Uterus (tissue), 2 donors: Measurements from ENCODE around the gene CKAP5.

Source experiments
- CTCF ChIP-seq, 4 experiments: fragments of 200-600 bp in 2 of 4; fragments of 450-650 bp in 2 of 4; sonication (generic) in 2 of 4; IDR thresholded peaks; one replicate each; pipeline ENCODE4 v1.5.1; 2016 to 2019; ENCODE audit warnings: antibody characterized with exemption in 4 of 4, mild to moderate bottlenecking in 2 of 4, moderate library complexity in 1 of 4
- POLR2A ChIP-seq, 2 donors: fragments of 450-650 bp; IDR thresholded peaks; one replicate each; pipeline ENCODE4 v1.6.1; 2016; ENCODE audit warnings: antibody characterized with exemption in 2 of 2, mild to moderate bottlenecking in 1 of 2, moderate library complexity in 1 of 2

- TF ChIP-seq CTCF (IDR thresholded peaks at IDR 0.05) (no peak), POLR2A (IDR thresholded peaks at IDR 0.05) (no peak)
Observed at GRCh38 chr11:46733234-46733633, 112.8 kb downstream of the CKAP5 start.
